ENCODE measurements around the gene EXOC6B.

EXOC6B gene

GRCh38 chr2:72204156-72204785, 621.6 kb downstream of the EXOC6B start:
- no peak for DNase-seq

- DNase-seq = no peak
Measured at GRCh38 chr2:72198532-72199241, 627.1 kb downstream of the EXOC6B start.

GRCh38 chr2:72193723-72194122, 632.1 kb downstream of the EXOC6B start:
- no peak for DNase-seq

DNA sequence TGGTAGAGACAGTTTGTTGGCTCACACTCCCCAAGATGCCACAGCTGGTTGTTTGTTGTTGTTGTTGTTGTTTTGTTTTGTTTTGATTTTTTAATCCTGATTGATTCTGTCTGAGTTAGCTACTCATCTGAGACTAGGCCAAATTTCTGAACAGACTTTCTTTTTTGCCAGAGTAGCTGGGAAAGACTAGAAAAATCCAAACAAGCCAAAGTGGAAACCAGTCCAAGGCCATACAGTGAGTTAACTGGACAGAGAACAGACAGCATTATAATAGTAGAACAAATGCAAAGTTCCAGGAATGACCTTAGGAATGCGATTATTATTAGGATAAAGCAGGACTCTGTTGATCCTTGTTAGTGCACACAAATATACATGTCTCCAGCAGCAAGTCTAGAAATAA, 634.4 kb downstream of the EXOC6B start:
- DNase-seq = no peak

DNA sequence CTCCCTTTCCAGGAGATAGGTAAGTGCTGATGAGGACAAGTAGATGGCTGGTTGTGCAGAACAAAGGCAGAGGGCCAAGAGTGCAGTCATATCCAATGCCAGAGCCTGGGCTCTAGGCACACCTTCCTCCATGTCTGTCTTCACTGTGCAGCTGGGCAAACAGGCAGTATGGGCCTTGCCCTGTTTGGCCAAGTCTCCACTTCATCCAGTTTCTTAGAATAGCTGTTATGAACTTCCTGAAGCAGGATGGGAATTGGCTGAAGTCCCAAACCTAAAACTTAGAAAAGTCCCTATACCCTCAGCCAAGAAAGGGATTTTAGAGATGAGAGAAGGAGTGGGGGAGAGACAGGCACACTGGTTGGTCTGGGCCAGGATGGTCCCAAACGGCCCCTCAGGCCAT, 640.6 kb downstream of the EXOC6B start:
- no peak for DNase-seq

GRCh38 chr2:72183466-72183865, 642.4 kb downstream of the EXOC6B start:
- no peak for DNase-seq

DNA sequence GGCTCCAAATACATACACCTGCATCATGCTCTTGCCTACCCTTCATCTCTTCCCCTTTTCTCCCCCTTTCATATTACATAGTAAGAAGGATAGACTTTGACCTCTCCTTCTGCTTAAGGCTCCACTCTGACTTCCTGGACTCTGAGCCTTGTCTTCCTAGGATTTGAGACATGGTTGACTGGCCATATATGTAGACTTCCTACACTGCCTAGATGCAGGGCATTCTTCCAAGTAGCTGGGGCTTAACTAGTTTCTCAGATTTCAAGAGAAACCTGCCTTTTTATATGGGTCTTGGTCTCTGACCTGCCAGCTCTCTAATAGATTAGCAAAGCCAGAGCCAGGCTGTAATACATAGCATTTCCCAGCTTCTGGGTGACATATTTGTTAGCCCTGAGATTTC, 642.8 kb downstream of the EXOC6B start:
- DNase-seq = no peak

GRCh38 chr2:72182547-72182946, 643.3 kb downstream of the EXOC6B start:
- no peak for DNase-seq

DNA sequence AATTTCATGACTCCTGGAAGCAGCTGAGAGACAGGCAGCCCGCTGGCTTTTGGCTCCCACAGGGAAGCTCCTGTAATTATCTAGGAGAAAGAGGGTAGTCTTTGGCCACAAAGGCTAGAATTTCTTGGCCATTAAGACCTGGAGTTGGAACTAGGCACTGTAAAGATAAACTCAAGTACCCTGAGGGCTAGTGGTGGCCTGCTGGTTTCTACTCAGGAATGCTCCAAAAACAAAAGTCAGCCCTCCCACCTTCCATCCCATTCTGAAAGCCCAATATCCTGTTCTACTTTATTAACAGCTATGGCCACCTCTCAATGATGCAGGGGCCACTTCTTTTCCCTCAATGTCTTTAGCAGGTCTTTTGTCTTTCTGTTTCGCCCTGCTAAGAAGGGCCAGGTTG, 644.2 kb downstream of the EXOC6B start:
- no peak for DNase-seq

GRCh38 chr2:72180351-72180750, 645.5 kb downstream of the EXOC6B start:
- no peak for DNase-seq

DNA sequence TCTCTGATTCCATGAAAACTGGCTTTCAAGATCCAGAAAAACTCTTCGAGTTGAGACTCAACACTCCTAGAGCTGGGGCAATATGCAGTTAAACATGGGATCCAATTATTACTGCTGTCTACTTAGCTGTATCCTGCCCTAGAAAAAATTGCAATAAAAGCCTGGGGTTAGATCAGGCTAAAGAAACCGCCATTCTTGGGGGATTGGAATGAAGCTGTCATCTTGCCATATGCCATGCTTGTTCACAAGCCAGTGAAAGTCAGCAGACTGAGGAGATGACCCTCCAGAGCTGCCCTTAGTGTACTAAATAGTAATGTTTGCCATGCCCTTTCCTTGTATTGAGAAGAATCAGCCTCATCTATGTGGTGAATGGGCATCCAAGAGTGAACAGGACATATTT, 647.3 kb downstream of the EXOC6B start:
- DNase-seq = no peak

DNA sequence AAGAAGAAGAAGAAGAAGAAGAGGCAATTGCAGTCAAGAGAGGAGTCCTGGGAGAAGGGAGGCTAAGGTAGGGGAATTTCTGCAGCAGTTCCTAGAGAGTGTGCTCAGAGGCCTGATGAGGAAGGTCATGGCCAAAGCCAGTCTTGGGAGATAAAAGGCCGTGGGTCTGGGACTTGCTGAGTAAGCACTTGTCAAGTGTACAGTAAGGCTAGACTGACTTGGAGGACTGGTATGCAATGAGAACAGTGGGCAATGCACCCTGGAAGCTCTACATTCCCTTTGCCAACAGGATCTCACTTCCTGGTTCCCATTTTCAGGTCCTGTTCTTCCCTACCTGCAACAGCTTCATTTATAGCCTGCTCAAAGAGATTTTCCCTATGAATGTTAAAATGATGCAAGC, 649.6 kb downstream of the EXOC6B start:
- no peak for DNase-seq

GRCh38 chr2:72175636-72176035, 650.2 kb downstream of the EXOC6B start:
- no peak for DNase-seq

DNA sequence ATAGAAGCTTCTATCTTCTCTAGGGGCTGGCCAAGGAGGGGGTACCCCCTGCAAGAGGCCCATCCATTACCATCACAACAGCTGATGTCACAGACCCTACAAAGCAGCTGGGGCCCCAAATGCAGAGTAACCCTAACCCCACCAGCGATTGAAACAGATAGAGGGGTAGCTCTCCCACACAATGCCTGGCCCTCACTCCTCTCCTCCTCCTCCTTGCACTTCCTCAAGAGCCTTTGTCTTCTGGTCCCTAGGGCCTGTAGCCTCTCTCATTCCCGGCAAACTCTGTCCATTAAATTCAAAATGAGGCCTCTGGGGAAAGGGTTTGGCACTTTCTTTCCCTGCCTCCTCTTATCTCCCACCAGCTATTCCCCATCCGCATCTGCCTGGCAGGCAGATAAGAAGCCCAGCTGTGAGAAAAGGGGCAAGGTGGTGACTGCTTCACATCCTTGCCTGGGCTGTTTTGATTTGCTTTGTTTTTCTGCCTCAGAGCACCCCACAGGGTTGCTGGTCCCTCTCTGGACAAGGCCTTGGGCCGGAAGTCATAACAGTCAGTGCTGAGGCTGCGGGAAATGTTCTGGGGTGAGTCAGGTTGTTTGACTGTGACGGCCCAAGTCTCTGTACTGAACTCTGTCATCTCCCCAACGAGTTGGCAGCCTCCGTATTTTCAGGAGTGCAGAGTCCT, 652.1 kb downstream of the EXOC6B start:
- no peak for DNase-seq

DNA sequence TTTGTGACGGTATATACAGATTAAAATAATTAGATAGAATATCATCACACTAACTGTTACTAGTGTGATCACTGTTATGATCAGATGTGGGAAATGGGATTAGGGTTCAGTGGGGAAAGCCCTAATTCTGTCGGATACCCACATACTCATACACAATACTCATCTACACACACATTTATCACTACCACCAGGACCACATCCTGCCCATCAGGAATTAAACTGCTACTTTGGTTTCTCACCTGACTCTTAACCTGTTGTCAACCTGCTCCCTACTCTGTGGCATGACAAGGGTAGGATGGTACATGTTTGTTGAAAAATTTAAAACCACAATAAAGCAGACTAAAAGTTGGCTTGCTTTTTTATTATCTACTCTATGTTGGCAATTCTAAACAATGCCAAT, 653.4 kb downstream of the EXOC6B start:
- DNase-seq = no peak

- DNase-seq = no peak
Measured at GRCh38 chr2:72166279-72166678, 659.6 kb downstream of the EXOC6B start.

GRCh38 chr2:72165792-72166191, 660.0 kb downstream of the EXOC6B start:
- no peak for DNase-seq

- DNase-seq = no peak
Measured at GRCh38 chr2:72162574-72162973, 663.3 kb downstream of the EXOC6B start.

DNA sequence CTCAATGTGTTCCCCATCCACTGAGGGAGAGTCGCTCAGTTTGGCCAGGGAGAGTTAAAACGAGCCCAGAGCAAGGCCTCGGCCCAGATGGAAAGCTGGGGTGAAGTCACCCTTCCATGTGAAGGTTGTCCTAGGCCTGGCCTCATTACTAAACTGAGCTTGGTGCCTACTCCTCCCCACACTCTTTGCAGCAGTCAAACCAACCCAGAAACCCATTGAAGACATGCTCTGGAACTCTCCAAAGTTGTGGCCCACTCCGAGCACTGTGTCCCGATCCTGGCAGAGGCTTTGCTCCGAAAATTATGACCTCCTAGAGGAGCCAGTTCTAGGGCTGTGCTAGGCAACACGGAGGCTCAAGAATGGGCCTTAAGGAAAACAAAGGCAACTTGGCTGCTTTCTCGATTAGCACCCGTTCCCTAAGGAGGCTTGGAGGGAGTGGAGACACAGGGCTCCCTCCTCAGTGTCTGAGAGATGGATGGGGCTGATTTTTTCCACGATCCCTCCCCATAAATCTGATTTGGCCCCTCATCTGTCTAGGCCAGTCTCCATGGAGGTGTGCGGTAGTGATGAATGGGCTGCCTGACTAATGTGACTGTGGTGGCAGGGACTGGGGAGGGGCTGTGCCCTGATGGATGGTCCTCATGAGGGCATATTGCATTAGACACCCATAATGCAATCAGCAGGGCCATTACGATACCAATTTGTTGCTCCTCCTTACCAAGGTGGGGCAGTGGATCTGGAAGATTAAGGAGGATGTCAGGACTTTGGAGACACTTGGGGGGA, 666.4 kb downstream of the EXOC6B start:
- DNase-seq = no peak

DNA sequence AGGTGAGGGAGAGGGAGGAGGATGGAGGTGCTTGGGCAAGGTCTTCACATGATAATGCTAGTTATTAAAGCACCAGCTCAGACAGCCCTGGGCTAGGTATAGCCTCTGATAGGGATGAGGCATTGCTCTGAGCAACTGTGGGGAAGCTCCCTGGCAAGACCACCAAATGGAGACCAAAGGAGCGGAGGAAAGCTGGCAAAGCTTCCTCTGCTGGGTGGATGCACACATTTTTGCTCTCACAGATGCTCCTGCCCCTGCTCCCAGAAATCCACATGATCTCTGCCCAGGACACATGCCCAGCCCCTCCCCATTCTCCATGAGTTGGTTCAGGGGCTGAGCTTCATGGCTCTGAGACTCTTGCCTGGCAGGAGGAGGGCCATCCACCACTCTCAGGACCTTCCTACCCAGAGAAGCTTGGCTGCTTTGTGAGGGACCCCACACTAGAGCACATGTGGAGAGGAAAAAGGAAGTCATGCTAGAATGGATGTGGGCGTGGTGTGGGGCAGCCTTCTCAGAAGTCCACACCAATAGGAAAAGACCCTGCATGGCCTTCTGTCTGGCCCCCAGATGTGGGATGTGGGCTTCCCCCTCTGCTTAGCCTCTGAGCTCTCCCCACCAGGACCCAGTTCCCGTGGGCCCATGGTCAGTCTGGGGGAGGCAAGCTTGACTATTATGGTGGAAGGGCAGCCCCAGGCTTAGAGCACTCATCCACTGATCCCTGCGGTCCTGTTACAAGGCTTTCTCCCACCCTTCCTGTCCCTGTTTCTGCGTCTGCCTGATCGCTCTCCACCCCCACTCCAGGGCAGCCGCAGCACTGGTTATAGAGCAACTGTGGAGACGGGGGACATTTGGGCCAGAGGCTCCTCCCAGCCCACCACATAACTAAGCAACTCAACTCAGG, 667.7 kb downstream of the EXOC6B start:
- DNase-seq = no peak

GRCh38 chr2:72156872-72157271, 669.0 kb downstream of the EXOC6B start:
- no peak for DNase-seq

DNA sequence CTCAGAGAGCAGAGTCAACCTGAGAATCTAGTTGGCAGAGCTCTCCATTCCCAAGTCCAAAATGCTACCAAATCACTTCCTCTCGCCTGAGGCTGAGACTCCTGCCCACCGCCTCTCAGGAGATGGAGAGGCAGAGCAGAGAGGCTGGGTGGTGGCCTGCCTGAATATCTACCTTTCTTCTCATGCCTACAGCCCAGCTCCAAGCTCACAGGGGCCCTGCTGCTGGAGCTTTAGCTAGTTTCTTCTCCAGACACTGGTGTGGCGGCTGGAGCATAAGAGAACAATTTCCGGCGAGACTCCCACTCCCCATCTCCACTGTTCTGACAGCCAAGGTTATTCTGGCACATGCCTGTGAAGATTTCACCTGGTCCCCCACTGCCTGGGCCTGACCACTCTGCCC, 670.1 kb downstream of the EXOC6B start:
- DNase-seq = no peak
